Measurements from ENCODE around the gene P3H3. TPM values are rescaled to one million over a fixed set of nuclear protein-coding genes. Genes with fewer than 3 reads are reported as not detected.

The P3H3 gene
- total and polyA plus RNA-seq, 9 of the 15 experiments (the other 6 are each of a cell fraction or from before 2014, with no cell fraction given) = 0.03 to 15.0 (median 4.8) TPM

DNA sequence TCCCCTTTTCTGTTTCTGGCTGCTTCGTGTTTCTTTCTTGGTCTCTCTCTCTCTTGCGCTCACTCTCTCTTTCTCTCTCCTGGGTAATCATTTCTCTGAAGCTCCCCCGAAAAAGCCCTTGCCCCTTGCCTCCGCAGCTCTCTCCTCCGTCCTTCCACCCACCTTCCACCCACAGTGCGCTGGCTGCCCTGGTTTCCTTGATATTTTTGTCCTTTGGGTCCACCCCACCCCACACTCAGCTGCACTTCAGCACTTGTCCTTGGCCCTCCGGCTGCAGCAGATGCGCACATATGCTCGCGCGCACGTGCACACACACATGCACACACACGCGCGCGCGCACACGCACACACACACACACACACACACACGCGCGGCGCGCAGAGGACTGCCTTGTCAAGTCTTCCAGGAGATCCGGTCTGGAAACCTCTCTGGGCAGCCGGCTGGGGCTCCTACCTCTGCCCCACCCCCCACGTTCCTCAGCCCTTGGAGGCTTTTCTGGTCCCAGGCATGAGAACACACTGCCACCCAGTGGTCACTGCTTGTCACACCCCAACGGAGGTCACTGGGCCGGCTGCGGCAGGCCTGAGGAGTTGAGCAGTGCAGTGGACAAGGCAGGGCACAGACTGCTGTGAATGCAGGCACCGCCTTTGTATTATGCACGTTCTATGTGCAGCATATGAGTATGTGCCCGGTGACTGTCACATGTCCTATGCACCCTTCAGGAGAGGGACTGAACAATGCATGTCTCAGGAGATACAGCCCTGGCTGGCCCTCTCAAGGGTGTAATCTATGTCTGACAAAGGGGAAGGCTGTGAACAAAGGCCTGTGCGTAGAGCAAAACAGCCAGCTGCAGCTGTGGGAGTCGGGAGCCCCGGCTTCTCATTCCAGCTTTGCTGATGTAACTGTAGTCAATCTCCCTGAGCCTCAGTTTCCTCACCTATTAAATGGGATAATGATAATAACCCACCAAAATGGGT is 49.3 kb upstream of the P3H3 start (continued):
- TF ChIP-seq, protein P1, sequence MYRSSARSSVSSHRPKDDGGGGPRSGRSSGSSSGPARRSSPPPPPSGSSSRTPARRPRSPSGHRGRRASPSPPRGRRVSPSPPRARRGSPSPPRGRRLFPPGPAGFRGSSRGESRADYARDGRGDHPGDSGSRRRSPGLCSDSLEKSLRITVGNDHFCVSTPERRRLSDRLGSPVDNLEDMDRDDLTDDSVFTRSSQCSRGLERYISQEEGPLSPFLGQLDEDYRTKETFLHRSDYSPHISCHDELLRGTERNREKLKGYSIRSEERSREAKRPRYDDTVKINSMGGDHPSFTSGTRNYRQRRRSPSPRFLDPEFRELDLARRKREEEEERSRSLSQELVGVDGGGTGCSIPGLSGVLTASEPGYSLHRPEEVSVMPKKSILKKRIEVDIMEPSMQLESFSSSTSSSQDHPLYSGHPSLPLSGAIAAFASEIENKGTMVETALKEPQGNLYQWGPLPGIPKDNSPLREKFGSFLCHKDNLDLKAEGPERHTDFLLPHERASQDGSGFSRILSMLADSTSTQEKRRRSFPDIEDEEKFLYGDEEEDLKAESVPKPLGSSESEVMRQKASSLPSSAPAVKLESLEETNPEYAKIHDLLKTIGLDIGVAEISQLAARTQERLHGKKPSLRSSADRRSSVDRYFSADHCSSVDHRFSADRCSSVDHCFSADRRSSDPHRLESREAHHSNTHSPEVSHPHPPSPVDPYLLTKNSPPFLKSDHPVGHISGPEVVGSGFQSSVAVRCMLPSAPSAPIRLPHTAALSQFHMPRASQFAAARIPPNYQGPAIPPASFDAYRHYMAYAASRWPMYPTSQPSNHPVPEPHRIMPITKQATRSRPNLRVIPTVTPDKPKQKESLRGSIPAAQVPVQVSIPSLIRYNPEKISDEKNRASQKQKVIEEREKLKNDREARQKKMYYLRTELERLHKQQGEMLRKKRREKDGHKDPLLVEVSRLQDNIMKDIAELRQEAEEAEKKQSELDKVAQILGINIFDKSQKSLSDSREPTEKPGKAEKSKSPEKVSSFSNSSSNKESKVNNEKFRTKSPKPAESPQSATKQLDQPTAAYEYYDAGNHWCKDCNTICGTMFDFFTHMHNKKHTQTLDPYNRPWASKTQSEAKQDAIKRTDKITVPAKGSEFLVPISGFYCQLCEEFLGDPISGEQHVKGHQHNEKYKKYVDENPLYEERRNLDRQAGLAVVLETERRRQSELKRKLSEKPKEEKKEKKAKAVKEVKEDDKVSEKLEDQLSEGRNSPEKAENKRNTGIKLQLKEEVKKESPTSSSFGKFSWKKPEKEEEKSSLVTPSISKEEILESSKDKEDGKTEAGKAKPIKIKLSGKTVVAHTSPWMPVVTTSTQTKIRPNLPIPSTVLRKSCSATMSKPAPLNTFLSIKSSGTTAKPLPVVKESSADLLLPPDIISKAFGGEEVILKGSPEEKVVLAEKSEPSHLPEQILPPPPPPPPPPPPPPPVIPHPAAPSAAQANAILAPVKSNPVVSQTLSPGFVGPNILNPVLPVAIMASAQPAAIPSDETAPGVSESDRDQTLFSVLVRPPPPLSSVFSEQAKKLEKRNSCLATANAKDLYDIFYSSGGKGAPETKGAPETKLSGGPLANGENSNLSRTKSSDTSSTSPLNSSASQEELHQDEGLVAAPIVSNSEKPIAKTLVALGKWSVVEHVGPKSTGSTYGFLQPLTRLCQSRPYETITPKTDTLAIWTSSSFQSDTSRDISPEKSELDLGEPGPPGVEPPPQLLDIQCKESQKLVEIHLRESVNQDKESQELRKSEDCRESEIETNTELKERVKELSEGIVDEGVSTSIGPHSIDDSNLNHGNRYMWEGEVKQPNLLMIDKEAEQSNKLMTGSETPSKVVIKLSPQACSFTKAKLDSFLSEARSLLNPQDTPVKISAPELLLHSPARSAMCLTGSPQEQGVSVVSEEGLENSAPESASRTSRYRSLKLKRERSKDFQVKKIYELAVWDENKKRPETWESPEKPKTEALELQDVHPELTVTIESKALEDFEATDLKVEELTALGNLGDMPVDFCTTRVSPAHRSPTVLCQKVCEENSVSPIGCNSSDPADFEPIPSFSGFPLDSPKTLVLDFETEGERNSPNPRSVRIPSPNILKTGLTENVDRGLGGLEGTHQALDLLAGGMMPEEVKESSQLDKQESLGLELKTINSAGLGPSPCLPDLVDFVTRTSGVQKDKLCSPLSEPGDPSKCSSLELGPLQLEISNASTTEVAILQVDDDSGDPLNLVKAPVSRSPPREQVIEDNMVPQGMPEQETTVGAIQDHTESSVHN (IDR thresholded peaks at IDR 0.05; ENCODE audit: borderline replicate concordance in 1 of 2, low read depth in 1 of 2) = no peak
- TF ChIP-seq CBX2 (IDR thresholded peaks at IDR 0.05; ENCODE audit: insufficient read depth, low read length, poor library complexity, severe bottlenecking) (no peak), ZBTB8A (IDR thresholded peaks at IDR 0.05; ENCODE audit: partially characterized antibody) (no peak), MEF2A (IDR thresholded peaks at IDR 0.05; ENCODE audit: control insufficient read depth, low read depth, low read length) (no peak), ZNF79 (CRISPR knock-in tag; IDR thresholded peaks at IDR 0.05; ENCODE audit: low read depth) (no peak), HEY1 (CRISPR knock-in tag; IDR thresholded peaks at IDR 0.05; ENCODE audit: borderline replicate concordance) (no peak)
- TF ChIP-seq, protein P2, sequence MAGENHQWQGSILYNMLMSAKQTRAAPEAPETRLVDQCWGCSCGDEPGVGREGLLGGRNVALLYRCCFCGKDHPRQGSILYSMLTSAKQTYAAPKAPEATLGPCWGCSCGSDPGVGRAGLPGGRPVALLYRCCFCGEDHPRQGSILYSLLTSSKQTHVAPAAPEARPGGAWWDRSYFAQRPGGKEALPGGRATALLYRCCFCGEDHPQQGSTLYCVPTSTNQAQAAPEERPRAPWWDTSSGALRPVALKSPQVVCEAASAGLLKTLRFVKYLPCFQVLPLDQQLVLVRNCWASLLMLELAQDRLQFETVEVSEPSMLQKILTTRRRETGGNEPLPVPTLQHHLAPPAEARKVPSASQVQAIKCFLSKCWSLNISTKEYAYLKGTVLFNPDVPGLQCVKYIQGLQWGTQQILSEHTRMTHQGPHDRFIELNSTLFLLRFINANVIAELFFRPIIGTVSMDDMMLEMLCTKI (IDR thresholded peaks at IDR 0.05; ENCODE audit: partially characterized antibody) = no peak

Measured in K562 (cell line).